ENCODE data around the gene C19orf12. TPM values are rescaled to one million over a fixed set of nuclear protein-coding genes. Genes with fewer than 3 reads are reported as not detected.

C19orf12 gene
- total RNA-seq, 1 donor: 48.5 TPM

DNA sequence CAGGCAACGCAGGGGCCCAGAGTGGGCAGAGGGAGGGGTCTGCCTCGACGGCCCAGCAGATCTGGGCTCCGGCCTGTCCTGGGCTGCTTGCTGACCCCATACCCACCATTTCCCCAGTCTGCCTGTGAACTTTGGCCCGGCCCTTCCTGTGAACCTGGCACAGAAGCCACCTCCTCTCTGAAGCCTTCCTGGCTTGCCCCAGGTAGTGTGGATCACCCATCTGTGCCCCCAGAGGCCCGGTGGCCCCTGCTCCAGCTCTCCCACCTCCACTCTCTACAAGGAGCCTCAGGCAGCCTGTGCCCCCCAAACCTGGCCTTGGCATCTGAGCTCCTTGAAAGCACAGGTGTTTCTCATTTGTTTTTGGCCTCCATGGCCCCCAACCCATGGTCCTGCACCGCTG lies 34.1 kb downstream of the C19orf12 start:
- Histone ChIP-seq H2AFZ (ENCODE audit: low read length) (no peak overlapping the region), H3K4me1 (ENCODE audit: insufficient read depth, low read length) (peaks cover 29% of the 10 kb centered on the region), H3K4me3 (ENCODE audit: insufficient read depth, low read length) (no peak overlapping the region), H3K79me2 (ENCODE audit: insufficient read depth, low read length) (peaks cover 4% of the 10 kb centered on the region), H3K27ac (ENCODE audit: low read depth, low read length) (no peak overlapping the region), H3K4me2 (ENCODE audit: insufficient read depth, low read length) (no peak overlapping the region), H3K27me3 (ENCODE audit: insufficient read depth, low read length) (no peaks in the 10 kb centered on the region), H3K9me3 (ENCODE audit: low read depth, low read length) (no peaks in the 10 kb centered on the region), H4K20me1 (ENCODE audit: insufficient read depth, low read length) (peaks cover 10% of the 10 kb centered on the region), H3K36me3 (ENCODE audit: insufficient read depth, low read length) (peaks cover 1% of the 10 kb centered on the region)
- peak; percentile 66 for DNase-seq (ENCODE audit: insufficient read length, low spot score, missing footprints)
- no peak for TF ChIP-seq CTCF (IDR thresholded peaks at IDR 0.05; ENCODE audit: extremely low read depth, low read depth, low read length)

GRCh38 chr19:29680447-29680846 lies 34.6 kb downstream of the C19orf12 start:
- H3K27ac ChIP-seq (ENCODE audit: low read depth, low read length): no peak overlapping the region

GRCh38 chr19:29679598-29680210 lies 35.4 kb downstream of the C19orf12 start:
- no peak for TF ChIP-seq CTCF (IDR thresholded peaks at IDR 0.05; ENCODE audit: extremely low read depth, low read depth, low read length)
- H3K36me3 ChIP-seq (ENCODE audit: insufficient read depth, low read length): peaks cover 12% of the 10 kb centered on the region
- H3K4me3 ChIP-seq (ENCODE audit: insufficient read depth, low read length): no peak overlapping the region
- no peaks in the 10 kb centered on the region for H3K9me3 ChIP-seq (ENCODE audit: low read depth, low read length)
- peak; percentile 77 for DNase-seq (ENCODE audit: insufficient read length, low spot score, missing footprints)
- H4K20me1 ChIP-seq (ENCODE audit: insufficient read depth, low read length): peaks cover 14% of the 10 kb centered on the region
- H3K27ac ChIP-seq (ENCODE audit: low read depth, low read length): no peak overlapping the region
- no peak overlapping the region for H2AFZ ChIP-seq (ENCODE audit: low read length)
- H3K27me3 ChIP-seq (ENCODE audit: insufficient read depth, low read length): no peaks in the 10 kb centered on the region
- H3K4me2 ChIP-seq (ENCODE audit: insufficient read depth, low read length): no peak overlapping the region
- H3K4me1 ChIP-seq (ENCODE audit: insufficient read depth, low read length): peaks cover 17% of the 10 kb centered on the region
- H3K79me2 ChIP-seq (ENCODE audit: insufficient read depth, low read length): peaks cover 14% of the 10 kb centered on the region

More at GRCh38 chr19:29680447-29680846, 34.6 kb downstream of the C19orf12 start:
- H3K4me3 ChIP-seq (ENCODE audit: insufficient read depth, low read length): no peak overlapping the region
- H3K27me3 ChIP-seq (ENCODE audit: insufficient read depth, low read length): no peaks in the 10 kb centered on the region
- H3K9me3 ChIP-seq (ENCODE audit: low read depth, low read length): no peaks in the 10 kb centered on the region
- peaks cover 7% of the 10 kb centered on the region for H3K79me2 ChIP-seq (ENCODE audit: insufficient read depth, low read length)
- peaks cover 6% of the 10 kb centered on the region for H3K36me3 ChIP-seq (ENCODE audit: insufficient read depth, low read length)
- H3K4me1 ChIP-seq (ENCODE audit: insufficient read depth, low read length): peaks cover 24% of the 10 kb centered on the region
- no peak for TF ChIP-seq CTCF (IDR thresholded peaks at IDR 0.05; ENCODE audit: extremely low read depth, low read depth, low read length)
- H3K4me2 ChIP-seq (ENCODE audit: insufficient read depth, low read length): no peak overlapping the region
- H2AFZ ChIP-seq (ENCODE audit: low read length): no peak overlapping the region
- peaks cover 13% of the 10 kb centered on the region for H4K20me1 ChIP-seq (ENCODE audit: insufficient read depth, low read length)
- DNase-seq (ENCODE audit: insufficient read length, low spot score, missing footprints): peak; percentile 86

DNA sequence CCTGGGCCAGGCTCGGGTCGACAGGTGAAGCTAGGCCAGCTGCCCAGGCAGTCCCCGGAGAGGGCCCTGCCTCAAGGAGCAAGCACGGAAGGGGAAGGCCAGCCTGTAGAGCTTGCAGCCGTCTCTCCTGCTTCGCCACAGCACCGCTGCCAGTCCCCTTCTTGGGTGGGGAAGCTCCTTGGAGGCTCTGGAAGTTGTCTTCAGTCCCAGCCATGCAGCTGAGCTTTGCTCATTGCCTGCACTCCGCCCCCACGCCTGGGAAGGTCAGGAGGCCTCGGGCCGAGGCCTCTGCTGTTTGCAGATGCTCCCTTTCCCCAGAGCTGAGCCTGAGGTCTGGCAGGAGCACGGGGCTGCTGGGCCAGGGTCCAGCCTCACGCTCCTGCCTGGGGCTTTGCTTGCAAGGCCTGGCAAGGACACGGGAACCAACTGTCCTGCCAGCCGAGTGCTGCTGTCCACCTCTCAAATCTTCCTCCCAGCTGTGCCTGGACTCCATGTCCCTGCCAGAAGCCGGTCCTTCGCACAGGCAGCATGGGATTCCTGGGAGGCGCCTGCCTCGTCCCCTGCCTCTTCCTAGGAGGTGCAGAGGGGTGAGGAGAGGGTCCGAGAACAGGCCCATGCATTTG lies 36.5 kb downstream of the C19orf12 start:
- Histone ChIP-seq H3K79me2 (ENCODE audit: insufficient read depth, low read length) (peaks cover 24% of the 10 kb centered on the region), H4K20me1 (ENCODE audit: insufficient read depth, low read length) (peaks cover 17% of the 10 kb centered on the region), H2AFZ (ENCODE audit: low read length) (no peak overlapping the region), H3K27ac (ENCODE audit: low read depth, low read length) (no peak overlapping the region), H3K27me3 (ENCODE audit: insufficient read depth, low read length) (no peaks in the 10 kb centered on the region), H3K4me2 (ENCODE audit: insufficient read depth, low read length) (no peak overlapping the region), H3K9me3 (ENCODE audit: low read depth, low read length) (no peaks in the 10 kb centered on the region), H3K36me3 (ENCODE audit: insufficient read depth, low read length) (peaks cover 12% of the 10 kb centered on the region), H3K4me3 (ENCODE audit: insufficient read depth, low read length) (no peak overlapping the region), H3K4me1 (ENCODE audit: insufficient read depth, low read length) (peaks cover 16% of the 10 kb centered on the region)
- DNase-seq (ENCODE audit: insufficient read length, low spot score, missing footprints): peak; percentile 80
- TF ChIP-seq CTCF (IDR thresholded peaks at IDR 0.05; ENCODE audit: extremely low read depth, low read depth, low read length): no peak
